AG09319 (cell line): ENCODE data around the gene SOX13.

Source experiments
- DNase-seq: peaks from one replicate; pipeline ENCODE4 v3.0.0-alpha.2; 2010; ENCODE audit warnings: low read depth; ENCODE audit errors: extremely low read depth
- TF ChIP-seq, protein P1 (sequence below): IDR thresholded peaks from 2 replicates; pipeline ENCODE4 v1.5.1; 2011; ENCODE audit warnings: low read depth, mild to moderate bottlenecking, inconsistent platforms, low read length, moderate library complexity

Gene SOX13

DNA sequence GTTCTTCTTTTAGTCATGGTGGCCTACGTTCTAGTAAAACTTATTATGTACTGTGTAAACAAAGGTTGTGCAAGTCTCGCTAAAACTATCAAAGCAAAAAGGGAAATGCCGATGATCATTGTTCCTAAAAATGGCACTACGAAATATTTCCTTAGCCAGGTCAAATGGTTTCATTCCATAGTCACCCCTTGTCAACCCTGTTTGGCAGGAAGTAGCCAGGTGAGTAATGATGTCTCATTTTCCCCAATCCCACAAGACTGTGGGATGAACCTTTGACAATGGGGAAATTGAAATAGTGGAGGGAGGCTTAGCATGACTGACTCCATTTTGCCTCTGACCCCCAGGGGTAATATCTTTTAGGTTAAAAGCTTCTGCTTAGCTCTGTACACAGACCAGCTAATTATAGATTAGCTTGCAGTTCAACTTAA, 98.8 kb downstream of the SOX13 start:
- TF ChIP-seq, protein P1, sequence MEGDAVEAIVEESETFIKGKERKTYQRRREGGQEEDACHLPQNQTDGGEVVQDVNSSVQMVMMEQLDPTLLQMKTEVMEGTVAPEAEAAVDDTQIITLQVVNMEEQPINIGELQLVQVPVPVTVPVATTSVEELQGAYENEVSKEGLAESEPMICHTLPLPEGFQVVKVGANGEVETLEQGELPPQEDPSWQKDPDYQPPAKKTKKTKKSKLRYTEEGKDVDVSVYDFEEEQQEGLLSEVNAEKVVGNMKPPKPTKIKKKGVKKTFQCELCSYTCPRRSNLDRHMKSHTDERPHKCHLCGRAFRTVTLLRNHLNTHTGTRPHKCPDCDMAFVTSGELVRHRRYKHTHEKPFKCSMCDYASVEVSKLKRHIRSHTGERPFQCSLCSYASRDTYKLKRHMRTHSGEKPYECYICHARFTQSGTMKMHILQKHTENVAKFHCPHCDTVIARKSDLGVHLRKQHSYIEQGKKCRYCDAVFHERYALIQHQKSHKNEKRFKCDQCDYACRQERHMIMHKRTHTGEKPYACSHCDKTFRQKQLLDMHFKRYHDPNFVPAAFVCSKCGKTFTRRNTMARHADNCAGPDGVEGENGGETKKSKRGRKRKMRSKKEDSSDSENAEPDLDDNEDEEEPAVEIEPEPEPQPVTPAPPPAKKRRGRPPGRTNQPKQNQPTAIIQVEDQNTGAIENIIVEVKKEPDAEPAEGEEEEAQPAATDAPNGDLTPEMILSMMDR, result no peak
- DNase-seq, result no peak

DNA sequence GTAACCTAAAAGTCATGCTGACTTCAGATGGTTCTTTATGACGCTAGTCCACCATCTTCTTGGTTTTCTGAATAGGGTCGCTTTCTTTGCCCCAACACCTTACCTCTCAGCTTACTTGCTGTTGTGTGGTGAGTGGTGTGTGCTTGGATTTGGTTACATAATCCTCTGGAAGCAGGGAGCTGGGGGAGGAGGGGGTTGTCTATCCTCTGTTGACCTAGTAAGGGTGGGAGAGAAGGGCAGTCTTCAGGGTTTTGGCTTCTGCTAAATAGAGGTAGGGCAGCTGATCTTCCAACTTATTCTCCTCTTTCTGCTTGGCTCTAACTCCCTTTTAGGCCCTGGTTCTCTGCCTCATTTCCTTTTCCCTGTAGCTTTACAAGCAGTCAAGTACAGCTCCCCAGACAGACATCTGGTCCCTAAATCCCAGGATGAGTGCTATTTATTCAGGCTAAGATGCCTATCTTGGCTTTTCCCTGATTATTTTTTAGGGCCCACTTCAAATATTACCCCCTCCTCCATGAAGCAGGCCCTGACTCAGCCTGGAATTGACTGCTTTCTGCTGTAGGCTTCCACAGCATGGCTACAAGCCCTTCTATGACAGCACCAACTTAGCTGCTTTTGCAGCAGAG, 99.6 kb downstream of the SOX13 start:
- no peak for DNase-seq
- TF ChIP-seq, protein P1, result no peak

DNA sequence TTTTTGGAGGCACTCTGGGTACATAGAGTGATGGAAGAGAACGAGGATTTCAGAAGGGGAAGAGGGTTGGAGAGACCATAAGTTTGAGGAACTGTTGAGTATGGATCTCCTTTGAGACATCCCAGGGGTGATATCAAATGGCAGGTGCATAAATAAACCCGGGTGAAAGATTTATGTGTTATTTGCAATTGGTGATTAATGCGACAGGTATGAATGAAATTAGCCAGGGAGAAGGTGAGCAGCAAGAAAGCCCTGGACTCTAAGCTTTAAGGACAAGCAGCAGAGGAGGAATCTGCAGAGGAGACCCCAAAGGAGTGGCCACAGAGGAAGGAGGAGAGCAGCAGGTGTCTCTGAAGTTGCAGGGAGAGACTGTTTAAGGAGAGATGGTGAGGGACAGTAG, 102.0 kb downstream of the SOX13 start:
- no peak for DNase-seq
- TF ChIP-seq, protein P1, result no peak

GRCh38 chr1:204176049-204176448, 103.1 kb downstream of the SOX13 start:
- TF ChIP-seq, protein P1, result no peak
- DNase-seq, result no peak

DNA sequence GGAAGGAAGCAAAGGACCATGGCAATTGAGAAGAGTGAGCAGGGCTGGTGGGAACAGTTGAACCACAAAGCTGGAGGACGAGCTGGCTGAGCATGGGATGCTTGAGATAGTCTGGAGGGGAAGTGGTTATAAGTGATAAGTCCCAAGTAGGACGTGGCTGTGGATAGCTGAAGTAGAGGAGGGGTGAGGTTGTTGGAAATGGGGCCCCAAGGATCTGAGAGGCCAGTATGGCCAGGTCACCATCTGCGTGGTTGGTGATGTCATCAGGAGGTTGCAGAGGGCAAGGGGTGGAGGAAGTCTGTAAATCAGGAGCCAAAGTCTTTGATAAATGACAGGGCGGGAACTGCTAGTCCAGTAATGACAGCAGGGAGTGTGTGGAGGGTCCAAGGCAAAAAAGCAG, 104.2 kb downstream of the SOX13 start:
- no peak for DNase-seq
- TF ChIP-seq, protein P1, result no peak
